NCI-H2227 (cell line): ENCODE data around the gene POTEG.
"Not testable (repeated sequence)": the region's sequence is repeated elsewhere in the genome, so short reads cannot be mapped to it uniquely, and the experiment has no call there.

ENCODE experiments used
- DNase-seq: peaks from one replicate; lab custom pipeline; 2025; ENCODE audit not compliant: unreplicated experiment; lab: John Stamatoyannopoulos, UW

The POTEG gene

DNA sequence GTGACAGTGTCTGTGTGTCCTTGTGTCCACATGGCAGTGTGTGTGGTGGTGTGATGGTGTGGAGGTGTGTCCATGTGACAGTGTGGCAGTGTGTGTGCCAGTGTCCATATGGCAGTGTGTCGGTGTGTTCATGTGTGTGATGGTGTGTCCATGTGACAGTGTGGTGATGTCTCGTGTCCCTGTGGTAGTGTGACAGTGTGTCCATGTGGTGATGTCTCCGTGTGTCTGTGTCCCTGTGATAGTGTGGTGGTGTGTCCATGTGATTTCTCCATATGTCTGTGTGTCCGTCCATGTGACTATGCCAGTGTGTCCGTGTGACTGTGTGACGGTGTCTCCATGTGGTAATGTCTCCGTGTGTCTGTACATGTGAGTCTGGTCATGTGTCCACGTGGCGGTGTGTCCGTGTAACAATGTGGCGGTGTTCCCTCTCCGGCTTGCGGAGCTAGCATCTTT lies 59.7 kb downstream of the POTEG start:
- not testable (repeated sequence) for DNase-seq

GRCh38 chr14:19372813-19373500 lies 61.2 kb downstream of the POTEG start:
- not testable (repeated sequence) for DNase-seq

DNA sequence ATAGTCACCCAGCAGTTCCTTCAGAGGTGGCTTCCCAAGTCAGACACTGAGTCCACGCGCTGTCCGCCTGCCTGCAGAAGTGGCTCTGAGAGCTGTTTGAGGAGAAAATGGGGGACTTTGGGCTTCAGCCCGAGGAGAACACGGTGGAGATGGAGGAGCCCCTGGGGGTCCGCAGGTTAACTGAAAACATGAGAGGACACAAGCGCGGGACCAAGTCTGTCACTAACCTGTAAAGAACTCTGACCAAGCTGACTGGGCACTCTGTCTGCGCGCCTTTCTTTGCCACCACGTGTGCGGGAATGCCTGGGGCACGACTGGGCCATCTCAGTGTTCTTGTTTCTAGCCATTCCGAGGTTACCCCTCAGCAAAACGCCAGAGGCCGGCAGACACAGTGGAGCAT lies 62.4 kb downstream of the POTEG start:
- DNase-seq: not testable (repeated sequence)

DNA sequence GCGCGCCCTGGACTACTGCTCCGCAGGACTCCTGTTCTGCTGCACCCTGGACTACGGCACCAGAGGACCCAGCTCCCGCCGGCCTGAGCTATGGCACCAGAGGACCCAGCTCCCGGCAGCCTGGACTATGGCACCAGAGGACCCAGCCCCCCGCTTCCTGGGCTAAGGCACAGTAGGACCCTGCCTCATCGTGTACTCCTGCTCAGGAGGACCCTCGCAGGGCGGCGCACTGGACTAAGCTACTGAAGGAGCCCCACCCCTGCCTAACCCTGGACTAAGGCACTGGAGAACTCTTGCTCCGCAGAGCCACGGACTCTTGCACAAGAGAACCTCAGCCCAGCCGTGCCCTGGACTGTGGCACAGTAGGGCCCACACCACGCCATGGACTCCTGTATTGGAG lies 71.3 kb downstream of the POTEG start:
- not testable (repeated sequence) for DNase-seq

DNA sequence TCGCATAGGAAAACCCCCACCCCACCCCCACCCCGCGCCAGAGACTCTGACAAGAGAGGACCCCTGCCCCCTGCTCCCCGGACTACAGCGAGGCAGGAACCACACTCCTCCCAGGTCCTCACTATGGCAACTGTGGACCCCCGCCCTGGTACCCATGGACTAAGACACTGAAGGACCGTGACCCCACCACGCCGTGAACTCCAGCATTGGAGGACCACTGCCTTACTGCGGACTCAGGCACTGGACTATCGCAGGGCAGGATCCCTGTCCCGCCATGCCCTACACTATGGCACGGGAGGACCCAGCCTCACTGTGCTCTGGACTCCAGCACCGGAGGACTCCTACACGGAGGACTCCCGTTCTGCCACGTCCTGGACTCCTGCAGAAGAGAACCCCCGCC lies 71.8 kb downstream of the POTEG start:
- DNase-seq: not testable (repeated sequence)

- DNase-seq: not testable (repeated sequence)
Measured at GRCh38 chr14:19361636-19362253, 72.4 kb downstream of the POTEG start.

- not testable (repeated sequence) for DNase-seq
Measured at GRCh38 chr14:19360937-19361635, 73.1 kb downstream of the POTEG start.
